CD4-positive, alpha-beta T cell (primary cell): ENCODE data around the gene ZBTB40. TPM values are rescaled to one million over a fixed set of nuclear protein-coding genes. Genes with fewer than 3 reads are reported as not detected.

Experiments used
- ATAC-seq: fragments of 200-7000 bp; cut with Tn5 transposase; one replicate; pipeline ENCODE4 v1.10.0; 2022; ENCODE audit warnings: mild to moderate bottlenecking; ENCODE audit not compliant: poor library complexity
- CTCF ChIA-PET: fragments of 350-600 bp; sonication (Branson Sonifier 250); formaldehyde crosslinking; loops from one replicate; lab custom pipeline; 2021; ENCODE audit warnings: antibody characterized with exemption, inconsistent platforms; lab: Charles Lee
- POLR2A ChIA-PET: fragments of 350-600 bp; sonication (Branson Sonifier 250); formaldehyde crosslinking; loops from one replicate; lab custom pipeline; 2021; ENCODE audit warnings: antibody characterized with exemption, inconsistent platforms; lab: Charles Lee
- DNase-seq, 14 experiments: peaks; one replicate each; pipeline ENCODE4 v3.0.0-alpha.2; 2013 to 2020; ENCODE audit warnings: mixed read lengths in 2 of 14
- H3K27ac ChIP-seq, 2 donors: one replicate each; pipeline versions ENCODE4 v1.5.1 to v1.7.0; 2013; ENCODE audit warnings: low read length in 2 of 2, low read depth in 1 of 2, mild to moderate bottlenecking in 1 of 2
- H3K27me3 ChIP-seq, 2 experiments: 1 replicate in 1 of 2; 2 replicates in 1 of 2; pipeline versions ENCODE4 v1.6.1 to v1.7.0; 2013; ENCODE audit warnings: low read length in 2 of 2, control low read depth in 1 of 2, mild to moderate bottlenecking in 1 of 2, moderate library complexity in 1 of 2; ENCODE audit not compliant: insufficient read depth in 2 of 2, control insufficient read depth in 1 of 2
- H3K36me3 ChIP-seq: one replicate; pipeline ENCODE4 v1.6.1; 2013; ENCODE audit warnings: low read length, control low read depth; ENCODE audit not compliant: insufficient read depth
- H3K4me1 ChIP-seq: one replicate; pipeline ENCODE4 v1.6.1; 2013; ENCODE audit warnings: low read length, control low read depth; ENCODE audit not compliant: insufficient read depth
- H3K4me3 ChIP-seq: one replicate; pipeline ENCODE4 v1.5.1; 2013; ENCODE audit warnings: mild to moderate bottlenecking, low read length, moderate library complexity
- H3K9me3 ChIP-seq, 2 experiments: 1 replicate in 1 of 2; 2 replicates in 1 of 2; pipeline versions ENCODE4 v1.6.1 to v1.7.0; 2013; ENCODE audit warnings: low read length in 2 of 2, mild to moderate bottlenecking in 2 of 2, control low read depth in 1 of 2, moderate library complexity in 1 of 2; ENCODE audit not compliant: control insufficient read depth in 1 of 2, insufficient read depth in 1 of 2
- H3K27ac Mint-ChIP-seq: one replicate; pipeline ENCODE4 v1.8.0; 2020; ENCODE audit warnings: mixed read lengths
- H3K27me3 Mint-ChIP-seq: one replicate; pipeline ENCODE4 v1.8.0; 2021; ENCODE audit warnings: mixed read lengths
- H3K36me3 Mint-ChIP-seq: one replicate; pipeline ENCODE4 v1.8.0; 2021; ENCODE audit warnings: low read depth, mixed read lengths
- H3K4me1 Mint-ChIP-seq: one replicate; pipeline ENCODE4 v1.8.0; 2021; ENCODE audit warnings: low read depth, mixed read lengths
- H3K4me3 Mint-ChIP-seq: one replicate; pipeline ENCODE4 v1.8.0; 2020; ENCODE audit warnings: mild to moderate bottlenecking, mixed read lengths
- H3K9me3 Mint-ChIP-seq: one replicate; pipeline ENCODE4 v1.8.0; 2020; ENCODE audit warnings: mixed read lengths
- intact Hi-C, 2 experiments: fragments of 100-400 bp; cut with DNase I in 1 of 2; cut with micrococcal nuclease in 1 of 2; formaldehyde crosslinking; loops; one replicate each; pipeline versions ENCODE4 v1.15.1 to v1.9.0; 2023 to 2025; cut with DNase I, micrococcal nuclease
- total RNA-seq, 174 experiments: library from RNA in 2 of 174; stranded (reverse) in 2 of 174; gene quantifications; one replicate each; pipeline ENCODE4 v1.2.3 and lab custom pipeline; 2021 to 2026
- TF ChIP-seq, protein P1 (sequence below): fragments of 200-600 bp; IDR thresholded peaks from one replicate; pipeline ENCODE4 v1.8.0; 2022; ENCODE audit warnings: antibody characterized with exemption, mild to moderate bottlenecking

ZBTB40 gene
- total RNA-seq, 2 experiments from 2014 or later: 28.4 to 30.6 TPM

DNA sequence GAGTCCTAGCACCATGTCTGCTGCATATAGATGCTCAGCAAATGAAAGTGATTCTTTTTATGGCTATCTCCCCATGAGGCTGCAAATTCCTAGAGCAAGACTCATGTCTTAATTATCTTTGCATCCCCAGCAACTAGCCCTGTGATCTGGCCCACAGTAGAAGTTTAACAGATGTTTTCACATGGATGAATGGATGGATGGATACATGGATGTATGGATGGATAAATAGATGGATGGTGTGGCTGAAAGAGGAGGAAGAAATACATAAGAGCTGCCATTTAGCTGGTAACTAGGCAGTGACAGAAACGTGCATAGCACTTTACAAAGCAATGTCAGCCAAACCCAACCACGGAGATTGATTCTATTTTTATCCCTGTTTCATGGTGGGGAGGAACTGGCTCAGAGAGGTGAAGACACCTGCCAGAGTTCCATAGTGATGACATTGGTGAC lies 32.7 kb upstream of the ZBTB40 start:
- ChIA-PET CTCF (no interaction called here), POLR2A (no interaction called here)
- H3K4me1 ChIP-seq: peaks cover 7% of the 10 kb centered on the region
- H3K4me3 ChIP-seq: no peak overlapping the region
- H3K4me1 Mint-ChIP-seq: peaks cover 4% of the 10 kb centered on the region
- intact Hi-C loops: loop anchor here in 1 of 2 experiments (10.0 kb wide), 1 partner anchor 314 kb away; no protein-coding TSS in a partner anchor
- H3K36me3 Mint-ChIP-seq: no peaks in the 10 kb centered on the region
- no peak overlapping the region for H3K4me3 Mint-ChIP-seq
- no peaks in the 10 kb centered on the region for H3K9me3 Mint-ChIP-seq
- TF ChIP-seq, protein P1, sequence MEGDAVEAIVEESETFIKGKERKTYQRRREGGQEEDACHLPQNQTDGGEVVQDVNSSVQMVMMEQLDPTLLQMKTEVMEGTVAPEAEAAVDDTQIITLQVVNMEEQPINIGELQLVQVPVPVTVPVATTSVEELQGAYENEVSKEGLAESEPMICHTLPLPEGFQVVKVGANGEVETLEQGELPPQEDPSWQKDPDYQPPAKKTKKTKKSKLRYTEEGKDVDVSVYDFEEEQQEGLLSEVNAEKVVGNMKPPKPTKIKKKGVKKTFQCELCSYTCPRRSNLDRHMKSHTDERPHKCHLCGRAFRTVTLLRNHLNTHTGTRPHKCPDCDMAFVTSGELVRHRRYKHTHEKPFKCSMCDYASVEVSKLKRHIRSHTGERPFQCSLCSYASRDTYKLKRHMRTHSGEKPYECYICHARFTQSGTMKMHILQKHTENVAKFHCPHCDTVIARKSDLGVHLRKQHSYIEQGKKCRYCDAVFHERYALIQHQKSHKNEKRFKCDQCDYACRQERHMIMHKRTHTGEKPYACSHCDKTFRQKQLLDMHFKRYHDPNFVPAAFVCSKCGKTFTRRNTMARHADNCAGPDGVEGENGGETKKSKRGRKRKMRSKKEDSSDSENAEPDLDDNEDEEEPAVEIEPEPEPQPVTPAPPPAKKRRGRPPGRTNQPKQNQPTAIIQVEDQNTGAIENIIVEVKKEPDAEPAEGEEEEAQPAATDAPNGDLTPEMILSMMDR: no peak
- H3K27me3 ChIP-seq: peaks cover 13 to 33% of the 10 kb centered on the region in 2 experiments
- no peak overlapping the region for H3K27ac Mint-ChIP-seq
- DNase-seq: no peak
- no peak for ATAC-seq
- no peak overlapping the region for H3K27ac ChIP-seq
- peaks cover 61% of the 10 kb centered on the region for H3K27me3 Mint-ChIP-seq
- H3K36me3 ChIP-seq: no peaks in the 10 kb centered on the region
- no peaks in the 10 kb centered on the region for H3K9me3 ChIP-seq

- Histone ChIP-seq H3K27me3 (peaks cover 13 to 33% of the 10 kb centered on the region in 2 experiments), H3K4me1 (peaks cover 7% of the 10 kb centered on the region), H3K36me3 (no peaks in the 10 kb centered on the region), H3K4me3 (no peak overlapping the region), H3K9me3 (no peaks in the 10 kb centered on the region), H3K27ac (no peak overlapping the region)
- H3K4me3 Mint-ChIP-seq: no peak overlapping the region
- TF ChIP-seq, protein P1: no peak
- H3K4me1 Mint-ChIP-seq: peaks cover 4% of the 10 kb centered on the region
- ATAC-seq (peak; percentile 51), DNase-seq (peak; percentile 14 to 68 (median 38))
- no peak overlapping the region for H3K27ac Mint-ChIP-seq
- no peaks in the 10 kb centered on the region for H3K9me3 Mint-ChIP-seq
- CTCF ChIA-PET: interaction anchor here (0.6 to 1.6 kb wide), 3 partner anchors 10 to 1431 kb away, joined by 3 to 7 read pairs (median 4); no protein-coding TSS in a partner anchor
- intact Hi-C loops: loop anchor here (1.0 to 5.0 kb wide), 2 partner anchors 222 to 542 kb away; no protein-coding TSS in a partner anchor
- H3K36me3 Mint-ChIP-seq: no peaks in the 10 kb centered on the region
- POLR2A ChIA-PET: no interaction called here
- H3K27me3 Mint-ChIP-seq: peaks cover 62% of the 10 kb centered on the region
These were observed 31.1 kb upstream of the ZBTB40 start for GRCh38 chr1:22420455-22421053.

- Histone ChIP-seq H3K9me3 (no peaks in the 10 kb centered on the region), H3K27me3 (no peaks in the 10 kb centered on the region), H3K36me3 (no peaks in the 10 kb centered on the region), H3K4me1 (no peaks in the 10 kb centered on the region), H3K4me3 (no peak overlapping the region), H3K27ac (no peak overlapping the region)
- no peak overlapping the region for H3K4me3 Mint-ChIP-seq
- TF ChIP-seq, protein P1: no peak
- no peak overlapping the region for H3K27ac Mint-ChIP-seq
- intact Hi-C loops: no loop called here
- POLR2A ChIA-PET: no interaction called here
- CTCF ChIA-PET: no interaction called here
- no peaks in the 10 kb centered on the region for H3K4me1 Mint-ChIP-seq
- DNase-seq: no peak
- H3K9me3 Mint-ChIP-seq: no peaks in the 10 kb centered on the region
- no peak for ATAC-seq
- H3K36me3 Mint-ChIP-seq: no peaks in the 10 kb centered on the region
- peaks cover 11% of the 10 kb centered on the region for H3K27me3 Mint-ChIP-seq
These were observed 24.9 kb upstream of the ZBTB40 start for GRCh38 chr1:22426781-22427180.
